DND-41 (cell line): ENCODE data around the gene PLEKHG1.

ENCODE experiments used
- ATAC-seq: fragments of 200-7000 bp; cut with Tn5 transposase; 3 replicates; pipeline ENCODE4 v1.9.1; 2021; ENCODE audit warnings: low read depth; ENCODE audit not compliant: insufficient read depth
- DNase-seq: peaks from one replicate; pipeline ENCODE4 v3.0.0-alpha.2; 2020
- H2AFZ ChIP-seq: 2 replicates; pipeline ENCODE4 v1.6.0; 2012; ENCODE audit warnings: low read depth, low read length
- H3K27ac ChIP-seq: 2 replicates; pipeline ENCODE4 v1.5.1; 2012; ENCODE audit warnings: low read length, inconsistent platforms
- H3K27me3 ChIP-seq: fragments of 200-600 bp; sonication (generic); 2 replicates; pipeline ENCODE4 v1.6.0; 2012; ENCODE audit warnings: low read length, mild to moderate bottlenecking, inconsistent platforms; ENCODE audit not compliant: insufficient read depth, poor library complexity
- H3K36me3 ChIP-seq: 2 replicates; pipeline ENCODE4 v1.5.1; 2012; ENCODE audit warnings: low read length, inconsistent platforms; ENCODE audit not compliant: insufficient read depth
- H3K4me1 ChIP-seq: 2 replicates; pipeline ENCODE4 v1.5.1; 2012; ENCODE audit warnings: mild to moderate bottlenecking, low read length; ENCODE audit not compliant: insufficient read depth
- H3K4me2 ChIP-seq: 2 replicates; pipeline ENCODE4 v1.6.0; 2012; ENCODE audit warnings: mild to moderate bottlenecking, moderate library complexity, low read length, inconsistent platforms; ENCODE audit not compliant: insufficient read depth
- H3K4me3 ChIP-seq, 2 experiments: fragments of 200-600 bp in 1 of 2; shearing (Covaris generic) in 1 of 2; 2 replicates each; pipeline ENCODE4 v1.5.1; 2012 to 2016; ENCODE audit warnings: inconsistent platforms in 2 of 2, low read length in 2 of 2, mild to moderate bottlenecking in 2 of 2, low read depth in 1 of 2, moderate library complexity in 1 of 2
- H3K79me2 ChIP-seq: 2 replicates; pipeline ENCODE4 v1.6.0; 2012; ENCODE audit warnings: low read length, inconsistent platforms; ENCODE audit not compliant: insufficient read depth
- H3K9ac ChIP-seq: 2 replicates; pipeline ENCODE4 v1.6.0; 2012; ENCODE audit warnings: low read depth, mild to moderate bottlenecking, inconsistent platforms, low read length, moderate library complexity
- H3K9me3 ChIP-seq: 2 replicates; pipeline ENCODE4 v1.5.1; 2012; ENCODE audit warnings: low read length, moderate library complexity, mild to moderate bottlenecking, inconsistent platforms; ENCODE audit not compliant: insufficient read depth, severe bottlenecking
- H4K20me1 ChIP-seq: 2 replicates; pipeline ENCODE4 v1.6.0; 2012; ENCODE audit warnings: low read length; ENCODE audit not compliant: insufficient read depth
- EZH2 ChIP-seq: IDR thresholded peaks from 3 replicates; pipeline ENCODE4 v1.6.1; 2012; ENCODE audit warnings: borderline replicate concordance, low read depth, mild to moderate bottlenecking, moderate library complexity, low read length, inconsistent platforms; ENCODE audit not compliant: severe bottlenecking
- TF ChIP-seq, protein P1 (sequence below): IDR thresholded peaks from 2 replicates; pipeline ENCODE4 v1.5.1; 2012; ENCODE audit warnings: borderline replicate concordance, low read length, moderate library complexity, mild to moderate bottlenecking; ENCODE audit not compliant: poor library complexity, severe bottlenecking; ENCODE audit errors: extremely low read depth

PLEKHG1 gene

DNA sequence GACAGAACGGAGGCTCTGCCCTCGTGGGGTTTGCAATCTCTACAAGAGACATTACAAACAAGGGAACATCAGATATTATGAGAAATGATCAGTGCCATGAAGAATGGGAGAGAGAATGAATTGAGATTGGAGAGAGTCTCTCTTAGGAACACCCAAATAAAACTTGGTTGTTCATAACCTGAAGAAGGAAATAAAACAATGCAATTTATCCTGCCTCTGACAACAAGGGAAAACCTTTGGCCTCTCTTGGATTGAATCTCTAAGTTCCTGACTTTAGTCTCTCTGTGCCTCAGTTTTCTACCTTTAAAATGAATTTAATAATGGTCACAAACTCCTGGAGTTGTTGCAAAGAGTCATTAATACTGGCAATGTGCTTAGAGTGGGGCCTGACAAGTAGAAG is 21.1 kb downstream of the PLEKHG1 start:
- no peak for DNase-seq
- H3K4me2 ChIP-seq: no peak overlapping the region
- no peak overlapping the region for H3K27ac ChIP-seq

GRCh38 chr6:150622476-150622875 is 22.8 kb downstream of the PLEKHG1 start:
- H3K4me2 ChIP-seq: no peak overlapping the region

More for the DNA sequence above, 21.1 kb downstream of the PLEKHG1 start:
- H2AFZ ChIP-seq: no peak overlapping the region
- no peak for ATAC-seq
- no peaks in the 10 kb centered on the region for H3K9me3 ChIP-seq
- no peaks in the 10 kb centered on the region for H4K20me1 ChIP-seq
- TF ChIP-seq, protein P1, sequence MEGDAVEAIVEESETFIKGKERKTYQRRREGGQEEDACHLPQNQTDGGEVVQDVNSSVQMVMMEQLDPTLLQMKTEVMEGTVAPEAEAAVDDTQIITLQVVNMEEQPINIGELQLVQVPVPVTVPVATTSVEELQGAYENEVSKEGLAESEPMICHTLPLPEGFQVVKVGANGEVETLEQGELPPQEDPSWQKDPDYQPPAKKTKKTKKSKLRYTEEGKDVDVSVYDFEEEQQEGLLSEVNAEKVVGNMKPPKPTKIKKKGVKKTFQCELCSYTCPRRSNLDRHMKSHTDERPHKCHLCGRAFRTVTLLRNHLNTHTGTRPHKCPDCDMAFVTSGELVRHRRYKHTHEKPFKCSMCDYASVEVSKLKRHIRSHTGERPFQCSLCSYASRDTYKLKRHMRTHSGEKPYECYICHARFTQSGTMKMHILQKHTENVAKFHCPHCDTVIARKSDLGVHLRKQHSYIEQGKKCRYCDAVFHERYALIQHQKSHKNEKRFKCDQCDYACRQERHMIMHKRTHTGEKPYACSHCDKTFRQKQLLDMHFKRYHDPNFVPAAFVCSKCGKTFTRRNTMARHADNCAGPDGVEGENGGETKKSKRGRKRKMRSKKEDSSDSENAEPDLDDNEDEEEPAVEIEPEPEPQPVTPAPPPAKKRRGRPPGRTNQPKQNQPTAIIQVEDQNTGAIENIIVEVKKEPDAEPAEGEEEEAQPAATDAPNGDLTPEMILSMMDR: no peak
- no peak for TF ChIP-seq EZH2
- H3K79me2 ChIP-seq: no peaks in the 10 kb centered on the region
- H3K4me1 ChIP-seq: no peaks in the 10 kb centered on the region
- H3K4me3 ChIP-seq: no peak overlapping the region
- H3K36me3 ChIP-seq: no peaks in the 10 kb centered on the region
- H3K27me3 ChIP-seq: peaks cover 4% of the 10 kb centered on the region
- H3K9ac ChIP-seq: no peak overlapping the region

DNA sequence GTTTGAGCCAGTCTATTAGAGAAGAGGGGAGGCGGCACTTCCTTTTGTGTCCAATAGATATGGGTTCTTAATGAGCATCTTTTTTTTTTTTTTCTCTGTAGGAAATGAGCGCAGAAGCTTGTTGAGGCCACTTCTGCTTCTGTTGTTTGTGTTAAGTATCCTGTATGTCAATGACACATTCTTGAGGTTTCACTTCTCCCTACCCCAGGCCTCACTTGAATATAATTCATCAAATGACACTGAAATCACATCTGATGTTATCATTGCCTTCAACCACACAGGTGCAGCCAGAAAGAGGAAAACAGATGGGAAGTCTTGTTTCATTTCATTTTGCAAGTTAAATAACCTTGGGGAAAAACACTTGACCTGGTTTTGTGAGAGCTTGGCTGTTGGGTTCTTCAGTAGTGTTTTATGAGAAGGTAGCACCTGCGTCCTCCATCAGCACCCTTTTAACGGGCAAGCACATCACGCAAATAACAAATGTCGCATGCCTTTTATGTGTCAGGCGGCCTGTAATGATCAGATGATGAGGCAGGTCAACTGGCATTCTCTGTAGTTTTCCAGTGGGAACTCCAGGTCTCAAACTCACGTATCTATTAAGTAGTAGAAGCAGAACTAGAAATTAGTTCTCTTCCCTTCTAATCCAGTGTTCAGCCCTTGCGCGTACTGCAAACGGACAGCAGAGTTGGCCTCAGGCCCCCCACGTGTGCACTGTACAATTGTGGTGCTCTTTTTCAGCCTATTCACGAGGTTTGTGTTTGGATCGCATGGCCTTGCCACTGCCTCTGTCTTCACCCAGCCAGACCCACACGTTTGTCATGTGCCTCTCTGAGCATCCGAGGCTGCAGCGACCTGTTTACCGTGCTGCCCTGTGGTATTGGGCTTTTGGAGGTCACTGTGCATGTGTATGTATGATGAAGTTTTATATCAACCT is 23.5 kb downstream of the PLEKHG1 start:
- no peaks in the 10 kb centered on the region for H3K79me2 ChIP-seq
- H3K36me3 ChIP-seq: no peaks in the 10 kb centered on the region
- no peak overlapping the region for H3K9ac ChIP-seq
- no peaks in the 10 kb centered on the region for H4K20me1 ChIP-seq
- H3K4me2 ChIP-seq: no peak overlapping the region
- ATAC-seq (no peak), DNase-seq (no peak)
- TF ChIP-seq EZH2: no peak
- TF ChIP-seq, protein P1: no peak
- H3K27me3 ChIP-seq: peaks cover 4% of the 10 kb centered on the region
- H3K27ac ChIP-seq: no peak overlapping the region
- H3K4me3 ChIP-seq: no peak overlapping the region
- H3K9me3 ChIP-seq: no peaks in the 10 kb centered on the region
- H2AFZ ChIP-seq: no peak overlapping the region
- H3K4me1 ChIP-seq: no peaks in the 10 kb centered on the region

More at GRCh38 chr6:150622476-150622875, 22.8 kb downstream of the PLEKHG1 start:
- Histone ChIP-seq H3K79me2 (no peaks in the 10 kb centered on the region), H3K4me3 (no peak overlapping the region), H3K9ac (no peak overlapping the region), H4K20me1 (no peaks in the 10 kb centered on the region), H3K9me3 (no peaks in the 10 kb centered on the region), H3K4me1 (no peaks in the 10 kb centered on the region), H3K36me3 (no peaks in the 10 kb centered on the region), H2AFZ (no peak overlapping the region), H3K27ac (no peak overlapping the region), H3K27me3 (peaks cover 4% of the 10 kb centered on the region)
- ATAC-seq (no peak), DNase-seq (no peak)
- TF ChIP-seq EZH2: no peak
- TF ChIP-seq, protein P1: no peak
